T-helper 1 cell treated with Interleukin-12 subunit alpha and Interleukin-12 subunit beta and Interleukin-4 antibody, amounts not matched to agents 30 ng/mL and 1 ng/mL, for 36 hours (primary cell): ENCODE measurements around the gene CDT1. TPM values are rescaled to one million over a fixed set of nuclear protein-coding genes. Genes with fewer than 3 reads are reported as not detected.

Experiments used
- intact Hi-C: fragments of 100-400 bp; cut with micrococcal nuclease; formaldehyde crosslinking; loops from one replicate; pipeline ENCODE4 v1.15.1; 2024
- total RNA-seq: library from RNA; stranded (reverse); gene quantifications from 2 replicates; pipeline ENCODE4 v1.2.3, GENCODE V29; 2022

Gene CDT1
- 69.6 and 78.9 TPM in 2 replicates for total RNA-seq

- intact Hi-C loops = loop anchor here (1.0 to 5.0 kb wide), 7 partner anchors 9 to 704 kb away; partner anchors contain the start of genes MVD, SPG7, TRAPPC2L and ZC3H18
Measured at GRCh38 chr16:88803264-88803987, at the start of gene CDT1. Gene CDT1 (plus strand): TSS chr16:88803789. CDS start chr16:88803832, 43 bp downstream.

DNA sequence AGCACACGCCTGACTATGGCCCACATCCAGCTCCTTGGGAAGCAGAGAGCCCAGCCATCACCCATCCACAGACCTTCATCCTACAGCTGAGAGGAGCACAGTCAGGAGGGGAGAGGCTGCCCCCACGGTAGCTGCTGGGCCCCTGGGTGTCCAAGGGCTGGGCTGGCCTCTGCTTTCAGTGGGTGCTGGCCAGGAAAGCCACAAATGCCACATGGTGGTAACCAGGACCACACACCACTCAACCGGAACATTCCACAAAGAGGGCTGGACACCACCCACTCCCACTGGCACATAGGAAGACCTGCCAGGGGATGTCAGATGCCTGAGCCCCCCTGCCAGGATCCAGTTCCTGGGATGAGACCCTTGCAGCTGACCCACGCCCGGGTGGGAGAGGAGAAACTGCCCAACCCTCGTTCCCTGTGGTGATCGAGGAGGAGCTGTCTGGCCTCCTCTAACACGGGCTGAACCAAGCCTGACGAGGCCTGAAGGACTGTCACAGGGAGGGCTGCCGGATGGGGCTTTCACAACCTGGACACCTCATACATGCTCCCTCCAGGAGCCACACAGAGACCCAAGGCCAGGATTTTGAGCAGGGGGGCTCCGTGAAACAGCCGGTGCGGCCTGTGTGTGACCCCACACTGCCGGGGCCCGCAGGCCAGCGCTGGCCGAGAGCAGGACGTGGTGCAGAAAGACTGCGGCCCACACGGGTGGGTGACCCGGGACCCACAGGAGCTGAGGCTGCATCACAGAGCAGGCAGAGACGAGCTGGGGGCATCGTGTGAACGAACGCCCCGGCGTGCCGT lies 49.3 kb upstream of the CDT1 start:
- intact Hi-C loops = no loop called here

DNA sequence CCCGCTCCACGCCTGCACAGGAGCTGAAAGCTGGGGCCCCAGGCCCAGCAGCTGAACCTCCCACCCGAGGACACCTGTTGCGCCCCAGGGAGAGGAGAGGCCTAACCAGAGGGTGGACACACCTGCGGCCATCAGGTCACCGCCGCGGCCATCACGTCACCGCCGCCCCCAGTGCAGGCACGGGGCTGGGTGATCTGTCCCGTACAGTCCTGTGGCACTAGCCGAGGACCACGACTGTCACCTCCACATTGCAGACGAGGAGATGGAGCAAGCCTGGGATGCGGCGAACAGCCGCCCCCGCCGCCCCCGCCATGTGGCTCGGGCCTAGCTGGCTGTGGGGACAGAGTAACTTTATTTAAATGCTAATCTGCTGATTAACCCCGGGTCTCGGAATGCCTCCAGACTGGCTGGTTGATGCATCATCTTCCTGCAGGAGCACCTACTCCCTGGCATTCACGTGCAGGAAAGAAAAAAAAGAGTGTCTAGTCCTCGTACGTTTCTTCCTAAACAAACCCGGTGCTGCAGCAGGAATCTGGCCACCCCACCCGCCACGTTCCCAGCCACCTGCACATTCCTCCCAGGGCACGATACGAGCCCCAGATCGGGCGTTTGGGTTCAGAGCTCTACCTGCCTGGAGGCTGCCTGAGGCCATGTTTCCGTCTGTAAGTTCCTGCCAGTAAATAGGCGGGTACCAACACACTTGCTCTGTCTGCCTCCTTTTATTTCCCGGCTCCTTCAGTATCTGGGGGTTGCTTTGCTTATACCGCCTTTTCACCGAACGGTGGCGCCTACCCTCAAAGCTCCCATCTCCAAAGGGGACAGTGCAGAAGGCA lies 48.5 kb upstream of the CDT1 start:
- intact Hi-C loops = no loop called here

DNA sequence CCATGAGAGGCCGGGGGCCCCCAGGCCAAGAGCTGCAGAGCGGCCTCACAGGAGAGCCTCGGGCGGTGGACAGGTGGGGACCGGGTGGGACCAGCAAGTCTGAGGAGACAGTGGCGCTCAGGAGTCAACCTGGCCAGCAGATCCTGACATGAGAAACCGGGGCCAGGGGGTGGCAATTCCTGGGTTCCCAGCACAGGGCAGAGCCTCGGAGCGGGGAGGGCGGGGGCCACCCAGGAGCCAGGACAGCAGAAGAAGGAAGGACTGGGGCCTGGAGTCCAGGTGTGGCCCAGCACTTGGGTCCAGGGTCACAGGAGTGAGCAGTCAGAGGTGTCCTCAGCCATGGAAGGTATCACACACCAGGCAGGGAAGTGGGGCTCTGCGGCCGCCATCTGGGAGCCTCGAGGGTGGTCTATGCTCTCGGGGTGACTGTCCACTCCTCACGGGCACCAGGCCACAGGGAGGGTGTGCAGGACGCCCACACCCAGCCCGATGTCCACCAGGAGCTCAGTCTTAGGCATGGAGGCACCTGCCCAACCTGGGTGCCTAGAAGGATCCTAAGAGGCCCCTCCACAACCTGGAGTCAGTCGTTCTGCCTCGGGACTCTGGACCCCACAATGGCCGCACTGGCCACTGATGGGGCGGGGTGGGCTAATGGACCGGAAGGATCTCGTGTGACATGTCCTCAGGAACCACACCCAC lies 47.7 kb upstream of the CDT1 start:
- intact Hi-C loops = no loop called here

GRCh38 chr16:88758227-88758943 lies 45.2 kb upstream of the CDT1 start:
- intact Hi-C loops = no loop called here

GRCh38 chr16:88758944-88759244 lies 44.7 kb upstream of the CDT1 start:
- intact Hi-C loops = no loop called here

DNA sequence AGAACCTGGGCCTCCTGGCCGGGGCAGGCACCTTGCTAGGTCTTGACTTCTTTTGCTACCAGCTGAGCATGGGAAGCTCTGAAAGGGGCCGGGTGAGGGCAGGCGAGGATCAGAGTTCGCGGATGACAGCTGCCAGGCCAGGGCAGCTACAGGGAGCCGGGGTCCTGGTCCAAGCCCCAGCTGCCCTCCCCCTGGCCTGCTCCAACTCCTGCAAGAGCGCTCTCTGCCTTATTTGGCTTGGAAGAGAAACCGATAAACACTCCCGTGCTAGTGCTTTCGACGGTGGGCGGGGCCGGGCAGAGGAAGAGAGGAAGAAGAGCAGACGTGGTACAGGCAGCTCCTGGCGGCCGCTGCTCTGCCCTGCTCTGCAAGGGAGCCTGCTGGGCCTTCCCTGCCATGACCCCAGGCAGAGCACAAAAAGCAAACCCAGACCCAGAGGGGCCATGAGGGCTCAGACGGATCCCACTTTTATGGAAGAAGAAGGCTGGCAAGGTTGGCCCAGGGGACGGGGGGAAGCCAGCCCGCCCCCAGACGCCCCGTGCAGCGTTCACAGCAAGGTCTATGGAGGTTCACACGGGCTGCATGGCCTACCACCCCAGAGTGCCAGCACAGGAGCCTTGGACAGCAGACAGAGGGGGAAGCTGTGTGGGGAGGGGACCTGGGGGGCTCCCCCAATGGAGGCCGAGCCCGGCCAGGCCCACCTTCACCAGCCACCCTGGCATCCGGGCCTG lies 44.2 kb upstream of the CDT1 start:
- intact Hi-C loops = no loop called here

GRCh38 chr16:88759976-88760350 lies 43.6 kb upstream of the CDT1 start:
- intact Hi-C loops = no loop called here

GRCh38 chr16:88760424-88761142 lies 43.0 kb upstream of the CDT1 start:
- intact Hi-C loops = no loop called here

GRCh38 chr16:88761143-88761534 lies 42.5 kb upstream of the CDT1 start:
- intact Hi-C loops = no loop called here

DNA sequence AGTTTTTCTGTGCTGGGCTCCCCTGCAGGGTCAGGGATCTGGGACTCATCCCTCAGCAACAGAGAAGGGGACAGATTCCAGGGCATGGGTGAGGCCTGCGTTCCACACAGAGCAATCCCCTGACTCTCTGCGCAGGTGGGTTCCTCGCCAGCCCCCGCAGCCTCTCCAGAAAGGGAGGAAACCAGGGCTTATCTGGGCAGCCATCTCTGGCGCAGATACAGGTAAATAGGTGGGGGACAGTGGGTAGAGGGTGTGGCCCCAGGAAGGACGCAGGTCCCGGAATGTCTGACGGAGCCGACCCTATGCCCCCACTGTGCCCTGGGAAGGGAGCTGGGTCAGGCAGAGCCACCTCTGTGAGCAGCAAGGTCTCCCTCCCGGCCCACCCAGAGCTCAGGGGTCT lies 41.8 kb upstream of the CDT1 start:
- intact Hi-C loops = no loop called here

- intact Hi-C loops = no loop called here
Measured at GRCh38 chr16:88762258-88762870, 41.2 kb upstream of the CDT1 start.

- intact Hi-C loops = no loop called here
Measured at GRCh38 chr16:88762941-88763340, 40.6 kb upstream of the CDT1 start.

DNA sequence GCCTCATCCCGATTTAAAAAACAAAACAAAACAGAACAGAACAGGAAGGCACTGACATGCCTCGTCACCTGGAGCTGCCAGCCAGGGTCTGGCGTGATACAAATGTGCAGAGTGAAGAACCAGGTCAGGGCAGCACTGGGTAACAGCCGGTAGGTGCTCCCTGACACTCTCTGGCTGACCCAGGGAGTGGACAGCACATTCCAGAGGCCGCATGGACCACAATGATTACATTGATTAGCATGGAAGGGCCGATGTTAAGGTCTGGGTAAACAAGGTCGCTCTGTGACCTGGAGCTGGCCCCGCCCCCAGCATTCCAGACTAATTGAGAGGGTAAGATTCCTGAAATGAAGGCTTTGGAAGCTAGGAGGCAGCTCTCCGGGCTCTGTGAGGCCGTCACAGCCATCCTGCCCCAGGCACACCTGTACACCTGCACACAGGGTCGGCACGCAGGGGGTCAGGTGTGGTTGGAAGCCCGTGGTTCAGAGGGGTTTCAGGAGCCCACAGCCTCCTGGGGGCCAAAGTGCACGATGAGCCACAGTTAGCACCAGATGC lies 40.0 kb upstream of the CDT1 start:
- intact Hi-C loops = no loop called here

GRCh38 chr16:88764080-88764479 lies 39.5 kb upstream of the CDT1 start:
- intact Hi-C loops = no loop called here

DNA sequence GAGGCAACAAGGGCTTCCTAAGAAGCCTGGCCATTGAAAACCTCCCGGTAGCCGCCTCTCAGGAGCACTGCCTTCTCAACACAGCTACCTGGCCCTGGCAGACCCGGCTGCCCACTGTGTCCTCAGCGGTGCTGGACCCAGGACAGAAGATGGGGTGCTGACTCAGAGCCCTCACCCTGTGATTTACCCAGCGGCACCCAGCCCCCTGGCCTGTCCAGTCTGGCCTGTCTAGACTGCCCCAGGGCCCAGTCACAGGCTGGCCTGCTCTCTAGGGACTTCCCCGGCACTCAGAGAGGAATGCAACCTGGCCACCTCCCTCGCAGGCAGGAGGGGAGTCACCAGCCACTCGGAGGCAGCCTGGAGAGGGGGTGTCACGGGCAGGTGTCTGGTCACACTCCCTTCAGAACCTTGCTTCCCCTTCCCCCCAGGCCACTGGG lies 38.7 kb upstream of the CDT1 start:
- intact Hi-C loops = no loop called here

GRCh38 chr16:88766975-88767374 lies 36.6 kb upstream of the CDT1 start:
- intact Hi-C loops = no loop called here

GRCh38 chr16:88767546-88768070 lies 36.0 kb upstream of the CDT1 start:
- intact Hi-C loops = no loop called here
